HepG2 (cell line): ENCODE data around the gene C9orf78. TPM values are rescaled to one million over a fixed set of nuclear protein-coding genes. Genes with fewer than 3 reads are reported as not detected.

Source experiments
- ATAC-seq: fragments of 200-7000 bp; cut with Tn5 transposase; 3 replicates; pipeline ENCODE4 v1.9.1; 2020; ENCODE audit warnings: mild to moderate bottlenecking, moderate library complexity
- BruUV-seq: library from RNA; stranded (reverse); fragments of 400-500 nt; replicated peaks from 2 replicates; lab custom pipeline; 2021; lab: Mats Ljungman, UMichigan
- CTCF ChIA-PET: fragments of 300-600 bp; formaldehyde crosslinking; extraction: SDS; loops from one replicate; lab custom pipeline; 2021; ENCODE audit warnings: low total read pairs, inconsistent platforms, low intra/inter-chr PET ratio; lab: Yijun Ruan, JAX
- POLR2A ChIA-PET: fragments of 350-600 bp; sonication (Branson Sonifier 250); formaldehyde crosslinking; loops from one replicate; lab custom pipeline; 2020; ENCODE audit warnings: antibody characterized with exemption, inconsistent platforms; lab: Yijun Ruan, JAX
- DNase-seq: peaks from one replicate; pipeline ENCODE4 v3.0.0-alpha.2; 2015; ENCODE audit warnings: low spot score
- FAIRE-seq: peaks from 3 replicates; lab custom pipeline; 2011; peaks lifted over from hg19 to GRCh38; lab: Jason Lieb, UNC
- H2AFZ ChIP-seq: one replicate; pipeline ENCODE4 v1.6.1; 2011; ENCODE audit warnings: low read length, inconsistent platforms
- H3K27ac ChIP-seq: fragments of 300-600 bp; 3 replicates; pipeline ENCODE4 v1.8.0; 2011; ENCODE audit warnings: mixed run types, mild to moderate bottlenecking, mixed read lengths, low read length, inconsistent platforms; ENCODE audit not compliant: insufficient read depth; ENCODE audit errors: extremely low read length
- H3K27me3 ChIP-seq, 2 experiments: fragments of 200-600 bp in 1 of 2; 2 replicates in 1 of 2; 3 replicates in 1 of 2; pipeline versions ENCODE4 v1.6.0 to v1.8.0; 2011; ENCODE audit warnings: low read length in 2 of 2, mild to moderate bottlenecking in 2 of 2, moderate library complexity in 2 of 2, inconsistent platforms in 1 of 2; ENCODE audit not compliant: insufficient read depth in 2 of 2, control insufficient read depth in 1 of 2
- H3K36me3 ChIP-seq, 2 experiments: fragments of 200-600 bp in 1 of 2; replicated peaks in 1 of 2; 2 replicates in 1 of 2; 3 replicates in 1 of 2; pipeline versions ENCODE4 v1.5.1 to v1.8.0; 2011; ENCODE audit warnings: low read length in 2 of 2, inconsistent platforms in 1 of 2; ENCODE audit not compliant: insufficient read depth in 2 of 2, control insufficient read depth in 1 of 2
- H3K4me1 ChIP-seq: 2 replicates; pipeline ENCODE4 v1.5.1; 2012; ENCODE audit warnings: low read length, inconsistent platforms; ENCODE audit not compliant: insufficient read depth
- H3K4me2 ChIP-seq: 2 replicates; pipeline ENCODE4 v1.6.0; 2011; ENCODE audit warnings: low read depth, low read length, inconsistent platforms
- H3K4me3 ChIP-seq, 3 experiments: fragments of 200-600 bp in 1 of 3; sonication (generic), shearing (Covaris generic) in 1 of 3; replicated peaks in 1 of 3; 2 replicates each; pipeline ENCODE4 v1.5.1; 2011 to 2016; ENCODE audit warnings: low read length in 3 of 3, inconsistent platforms in 2 of 3, low read depth in 2 of 3, mild to moderate bottlenecking in 2 of 3, control low read depth in 1 of 3, mixed read lengths in 1 of 3; ENCODE audit not compliant: insufficient read depth in 1 of 3
- H3K79me2 ChIP-seq: one replicate; pipeline ENCODE4 v1.6.1; 2011; ENCODE audit warnings: low read length, inconsistent platforms; ENCODE audit not compliant: insufficient read depth
- H3K9ac ChIP-seq: 2 replicates; pipeline ENCODE4 v1.6.0; 2011; ENCODE audit warnings: mild to moderate bottlenecking, low read depth, low read length, inconsistent platforms; ENCODE audit not compliant: insufficient read depth
- H3K9me3 ChIP-seq: 2 replicates; pipeline ENCODE4 v1.5.1; 2012; ENCODE audit warnings: mild to moderate bottlenecking, low read length
- H4K20me1 ChIP-seq: 2 replicates; pipeline ENCODE4 v1.6.0; 2011; ENCODE audit warnings: inconsistent platforms, mild to moderate bottlenecking, low read length, moderate library complexity; ENCODE audit not compliant: insufficient read depth
- CCAR2 ChIP-seq: fragments of 200-400 bp; formaldehyde crosslinking; optimal IDR thresholded peaks from 2 replicates; pipeline ENCODE3; 2018; ENCODE audit warnings: low read depth, mild to moderate bottlenecking, low read length, moderate library complexity
- CEBPB ChIP-seq: IDR thresholded peaks from 2 replicates; pipeline ENCODE4 v1.6.1; 2011; ENCODE audit warnings: low read depth, low read length, improper control_type of control experiment, borderline replicate concordance
- CEBPG ChIP-seq: IDR thresholded peaks from 2 replicates; pipeline ENCODE4 v1.6.1; 2016
- FLYWCH1 ChIP-seq: sonication (generic); formaldehyde crosslinking; IDR thresholded peaks from 2 replicates; pipeline ENCODE4 v1.8.1; 2023; ENCODE audit warnings: mild to moderate bottlenecking, missing genetic modification reagents
- FOXC1 ChIP-seq: sonication (generic); formaldehyde crosslinking; IDR thresholded peaks from 2 replicates; pipeline ENCODE4 v1.8.0; 2022; ENCODE audit warnings: mild to moderate bottlenecking, missing genetic modification reagents, borderline replicate concordance
- GATAD1 ChIP-seq: IDR thresholded peaks from 2 replicates; pipeline ENCODE4 v1.6.1; 2016; ENCODE audit warnings: missing genetic modification reagents, missing compliant biosample characterization
- KLF6 ChIP-seq: IDR thresholded peaks from 2 replicates; pipeline ENCODE4 v1.8.0; 2016; ENCODE audit warnings: missing biosample characterization, missing genetic modification reagents
- MYC ChIP-seq: sonication (generic); formaldehyde crosslinking; IDR thresholded peaks from 2 replicates; pipeline ENCODE4 v1.9.0; 2021; ENCODE audit warnings: missing genetic modification reagents, borderline replicate concordance
- NCOA2 ChIP-seq: sonication (generic); formaldehyde crosslinking; IDR thresholded peaks from 2 replicates; pipeline ENCODE4 v1.8.0; 2022; ENCODE audit warnings: inconsistent platforms
- PCBP1 ChIP-seq: fragments of 200-400 bp; formaldehyde crosslinking; IDR thresholded peaks from 2 replicates; pipeline ENCODE4 v1.6.1; 2017; ENCODE audit warnings: mild to moderate bottlenecking, low read depth, low read length, borderline replicate concordance
- POLR2A ChIP-seq, 2 experiments: IDR thresholded peaks; 2 replicates each; pipeline ENCODE4 v1.6.1; 2011; ENCODE audit warnings: low read depth in 2 of 2, low read length in 2 of 2, mild to moderate bottlenecking in 1 of 2, moderate library complexity in 1 of 2; ENCODE audit not compliant: insufficient read depth in 1 of 2
- SIN3A ChIP-seq: IDR thresholded peaks from 2 replicates; pipeline ENCODE4 v1.6.1; 2011; ENCODE audit warnings: low read depth, mild to moderate bottlenecking, control low read depth, low read length, borderline replicate concordance
- SP140L ChIP-seq: sonication (generic); formaldehyde crosslinking; IDR thresholded peaks from 2 replicates; pipeline ENCODE4 v1.4.0; 2020; ENCODE audit warnings: missing genetic modification reagents, borderline replicate concordance
- SRSF4 ChIP-seq: fragments of 200-400 bp; formaldehyde crosslinking; IDR thresholded peaks from one replicate; pipeline ENCODE4 v1.6.1; 2018; ENCODE audit warnings: mild to moderate bottlenecking, low read depth, low read length, moderate library complexity; ENCODE audit not compliant: poor library complexity, severe bottlenecking
- ZNF550 ChIP-seq: sonication (generic); formaldehyde crosslinking; IDR thresholded peaks from 2 replicates; pipeline ENCODE4 v1.4.0; 2020; ENCODE audit warnings: mild to moderate bottlenecking, missing genetic modification reagents, borderline replicate concordance
- ZNF615 ChIP-seq: sonication (generic); formaldehyde crosslinking; IDR thresholded peaks from 2 replicates; pipeline ENCODE4 v1.5.0; 2020; ENCODE audit warnings: mild to moderate bottlenecking, missing genetic modification reagents, borderline replicate concordance
- ZNF788 ChIP-seq: sonication (generic); formaldehyde crosslinking; IDR thresholded peaks from 2 replicates; pipeline ENCODE4 v1.5.0; 2020; ENCODE audit warnings: mild to moderate bottlenecking, missing genetic modification reagents, borderline replicate concordance
- whole genome bisulfite sequencing: methylation state at CpG from one replicate; pipeline ENCODE4 v1.1.6; 2017; ENCODE audit warnings: low lambda C conversion rate; 5-methylcytosine and 5-hydroxymethylcytosine counted together
- in situ Hi-C: cut with HindIII; loops from 2 replicates; pipeline ENCODE4 v1.10.0; 2017; ENCODE audit warnings: low pct_unique_long_range_greater_than_20kb; ENCODE audit not compliant: extremely low pct_ligation_motif_present
- intact Hi-C: fragments of 100-400 bp; cut with micrococcal nuclease; formaldehyde crosslinking; loops from one replicate; pipeline ENCODE4 v1.10.0; 2022; ENCODE audit not compliant: unreplicated experiment
- polyA plus RNA-seq, 8 experiments: library from polyadenylated mRNA; depleted of rRNA in 3 of 8; stranded (reverse) in 7 of 8; unstranded in 1 of 8; fragments of >200 nt; fragmentation: Illumina TruSeq in 4 of 8; extraction: Trizol in 4 of 8; gene quantifications; 2 replicates each; pipeline versions ENCODE4 v1.2.1 to v1.2.3, GENCODE V29; 2011 to 2016; ENCODE audit warnings: low read depth in 4 of 8, missing spikeins in 1 of 8, mixed read lengths in 1 of 8; ENCODE audit not compliant: insufficient read depth in 1 of 8
- total RNA-seq, 5 experiments: library from RNA; depleted of rRNA; stranded (reverse); fragments of >200 nt; fragmentation: Illumina TruSeq; extraction: Trizol; gene quantifications; 2 replicates each; pipeline ENCODE4 v1.2.3, GENCODE V29; 2016; ENCODE audit warnings: low read depth in 1 of 5
- TF ChIP-seq, protein P1 (sequence below): IDR thresholded peaks from 2 replicates; pipeline ENCODE4 v1.4.0; 2020; ENCODE audit warnings: mild to moderate bottlenecking, missing genetic modification reagents
- TF ChIP-seq, protein P2 (sequence below): sonication (generic); formaldehyde crosslinking; IDR thresholded peaks from 2 replicates; pipeline ENCODE4 v1.5.1; 2020; ENCODE audit warnings: mild to moderate bottlenecking, missing genetic modification reagents, moderate library complexity

The C9orf78 gene
- total and polyA plus RNA-seq, 2 of the 13 experiments (the other 11 are each of a cell fraction or from before 2014, with no cell fraction given) = 18.4 to 35.5 TPM

DNA sequence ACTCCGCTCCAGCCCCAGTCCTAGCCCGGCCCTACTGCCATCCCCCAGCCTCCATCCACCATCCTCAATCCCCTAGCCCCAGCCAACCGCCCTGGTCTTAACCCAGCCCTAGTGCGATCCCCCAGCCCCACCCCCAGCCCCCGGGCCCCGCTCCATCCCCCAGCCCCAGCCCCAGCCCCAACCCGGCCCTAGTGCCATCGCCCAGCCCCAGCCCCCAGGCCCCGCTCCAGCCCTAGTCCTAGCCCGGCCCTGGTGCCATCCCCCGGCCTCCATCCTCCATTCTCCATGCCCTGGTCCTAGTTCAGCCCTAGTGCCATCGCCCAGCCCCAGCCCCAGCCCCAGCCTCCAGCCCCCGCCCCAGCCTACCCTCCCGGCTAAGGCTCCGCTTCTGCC is 11.5 kb downstream of the C9orf78 start (continued):
- TF ChIP-seq, protein P1, sequence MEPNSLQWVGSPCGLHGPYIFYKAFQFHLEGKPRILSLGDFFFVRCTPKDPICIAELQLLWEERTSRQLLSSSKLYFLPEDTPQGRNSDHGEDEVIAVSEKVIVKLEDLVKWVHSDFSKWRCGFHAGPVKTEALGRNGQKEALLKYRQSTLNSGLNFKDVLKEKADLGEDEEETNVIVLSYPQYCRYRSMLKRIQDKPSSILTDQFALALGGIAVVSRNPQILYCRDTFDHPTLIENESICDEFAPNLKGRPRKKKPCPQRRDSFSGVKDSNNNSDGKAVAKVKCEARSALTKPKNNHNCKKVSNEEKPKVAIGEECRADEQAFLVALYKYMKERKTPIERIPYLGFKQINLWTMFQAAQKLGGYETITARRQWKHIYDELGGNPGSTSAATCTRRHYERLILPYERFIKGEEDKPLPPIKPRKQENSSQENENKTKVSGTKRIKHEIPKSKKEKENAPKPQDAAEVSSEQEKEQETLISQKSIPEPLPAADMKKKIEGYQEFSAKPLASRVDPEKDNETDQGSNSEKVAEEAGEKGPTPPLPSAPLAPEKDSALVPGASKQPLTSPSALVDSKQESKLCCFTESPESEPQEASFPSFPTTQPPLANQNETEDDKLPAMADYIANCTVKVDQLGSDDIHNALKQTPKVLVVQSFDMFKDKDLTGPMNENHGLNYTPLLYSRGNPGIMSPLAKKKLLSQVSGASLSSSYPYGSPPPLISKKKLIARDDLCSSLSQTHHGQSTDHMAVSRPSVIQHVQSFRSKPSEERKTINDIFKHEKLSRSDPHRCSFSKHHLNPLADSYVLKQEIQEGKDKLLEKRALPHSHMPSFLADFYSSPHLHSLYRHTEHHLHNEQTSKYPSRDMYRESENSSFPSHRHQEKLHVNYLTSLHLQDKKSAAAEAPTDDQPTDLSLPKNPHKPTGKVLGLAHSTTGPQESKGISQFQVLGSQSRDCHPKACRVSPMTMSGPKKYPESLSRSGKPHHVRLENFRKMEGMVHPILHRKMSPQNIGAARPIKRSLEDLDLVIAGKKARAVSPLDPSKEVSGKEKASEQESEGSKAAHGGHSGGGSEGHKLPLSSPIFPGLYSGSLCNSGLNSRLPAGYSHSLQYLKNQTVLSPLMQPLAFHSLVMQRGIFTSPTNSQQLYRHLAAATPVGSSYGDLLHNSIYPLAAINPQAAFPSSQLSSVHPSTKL (CRISPR knock-in tag) = no peak
- no peak for TF ChIP-seq FLYWCH1 (CRISPR knock-in tag)
- TF ChIP-seq ZNF615 (CRISPR knock-in tag) = no peak
- TF ChIP-seq ZNF550 = no peak

DNA sequence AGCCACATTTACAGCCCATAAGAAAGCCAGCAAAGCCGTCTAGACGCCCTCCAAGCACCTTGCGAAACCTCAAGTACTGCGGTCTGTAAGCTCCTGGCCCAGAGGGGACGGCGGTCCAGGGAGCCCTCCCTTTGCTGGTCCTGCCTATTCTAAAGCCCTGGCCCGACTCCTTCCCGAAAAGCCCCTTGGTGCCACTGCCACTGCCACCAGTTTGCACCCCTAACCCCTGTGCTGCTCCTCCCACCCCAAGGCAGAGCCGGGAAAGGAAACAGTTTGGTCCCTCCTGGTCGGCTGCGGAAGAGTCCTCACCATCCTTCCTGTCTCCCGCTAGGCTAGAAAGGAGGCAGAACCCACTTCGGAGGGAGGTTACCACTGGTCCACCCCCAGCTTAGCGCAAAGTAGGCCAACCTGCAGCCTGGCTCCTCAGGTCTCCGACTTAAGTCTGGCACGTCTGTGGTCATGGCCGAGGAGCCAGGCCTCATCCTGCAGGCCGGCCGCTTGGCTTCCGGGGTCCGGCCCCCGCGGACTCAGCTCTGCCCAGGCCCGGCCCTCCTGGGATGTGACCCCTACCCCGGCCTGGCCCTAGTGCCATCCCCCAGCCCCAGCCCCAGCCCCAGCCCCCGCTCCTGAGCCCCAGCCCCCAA is 12.1 kb downstream of the C9orf78 start:
- Histone ChIP-seq H3K79me2 (peaks cover 9% of the 10 kb centered on the region), H3K27me3 (no peaks in the 10 kb centered on the region), H3K4me3 (peak overlapping the region; percentile 78 to 90 (median 81)), H4K20me1 (no peaks in the 10 kb centered on the region), H3K36me3 (peaks cover 5 to 27% of the 10 kb centered on the region in 2 experiments; a peak in 4 of 5 replicates), H3K4me2 (peak overlapping the region; percentile 94), H2AFZ (no peak overlapping the region), H3K27ac (peak overlapping the region; percentile 49), H3K9me3 (no peaks in the 10 kb centered on the region), H3K9ac (peak overlapping the region; percentile 87), H3K4me1 (peaks cover 7% of the 10 kb centered on the region)
- BruUV-seq = no TSS peak
- intact Hi-C loops (no loop called here), in situ Hi-C loops (no loop called here)
- 14% methylated on average over 12 of the region's 26 CpGs for WGBS
- no peak for FAIRE-seq
- no peak for DNase-seq
- ChIA-PET CTCF (no interaction called here), POLR2A (interaction anchor here (1.3 to 2.0 kb wide), 2 partner anchors 9 to 12 kb away, joined by 5 to 11 read pairs; no protein-coding TSS in a partner anchor)
- ATAC-seq = peak; percentile 68
- TF ChIP-seq GATAD1 (CRISPR knock-in tag) (peak; percentile 24; the same call in 1 of the 2 replicates), KLF6 (CRISPR knock-in tag) (no peak), CCAR2 (no peak), ZNF788 (CRISPR knock-in tag) (0 out of 2 replicates have a peak, but pooled peaks have one; percentile 25), FOXC1 (CRISPR knock-in tag) (no peak), PCBP1 (no peak), SRSF4 (no peak), CEBPG (CRISPR knock-in tag) (peak; percentile 23; the same call in 1 of the 2 replicates), MYC (CRISPR knock-in tag) (peak; percentile 31; the same call in 1 of the 2 replicates), SP140L (CRISPR knock-in tag) (no peak), NCOA2 (CRISPR knock-in tag) (no peak), SIN3A (peak; percentile 37; the same call in 1 of the 2 replicates), POLR2A (IDR thresholded peaks at IDR 0.05; ENCODE audit: insufficient read depth in 1 of 2, low read depth in 2 of 2, low read length in 2 of 2) (0 out of 4 replicates have a peak, but pooled peaks of 1 of the 2 experiments have one; percentile 19), CEBPB (peak; percentile 58)
- TF ChIP-seq, protein P2, sequence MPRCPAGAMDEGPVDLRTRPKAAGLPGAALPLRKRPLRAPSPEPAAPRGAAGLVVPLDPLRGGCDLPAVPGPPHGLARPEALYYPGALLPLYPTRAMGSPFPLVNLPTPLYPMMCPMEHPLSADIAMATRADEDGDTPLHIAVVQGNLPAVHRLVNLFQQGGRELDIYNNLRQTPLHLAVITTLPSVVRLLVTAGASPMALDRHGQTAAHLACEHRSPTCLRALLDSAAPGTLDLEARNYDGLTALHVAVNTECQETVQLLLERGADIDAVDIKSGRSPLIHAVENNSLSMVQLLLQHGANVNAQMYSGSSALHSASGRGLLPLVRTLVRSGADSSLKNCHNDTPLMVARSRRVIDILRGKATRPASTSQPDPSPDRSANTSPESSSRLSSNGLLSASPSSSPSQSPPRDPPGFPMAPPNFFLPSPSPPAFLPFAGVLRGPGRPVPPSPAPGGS (CRISPR knock-in tag) = no peak
